HG03066 (cell line): ENCODE measurements around the gene MYRIP.

Source experiments
- ATAC-seq: cut with Tn5 transposase; IDR thresholded peaks from one replicate; pipeline ENCODE4 v1.9.1; 2021; ENCODE audit warnings: low read depth; ENCODE audit not compliant: unreplicated experiment

MYRIP gene

GRCh38 chr3:40304352-40304751, 494.9 kb downstream of the MYRIP start:
- ATAC-seq, result no peak

- no peak for ATAC-seq
Measured at GRCh38 chr3:40306336-40306735, 496.9 kb downstream of the MYRIP start.

- no peak for ATAC-seq
Measured at GRCh38 chr3:40307176-40307575, 497.8 kb downstream of the MYRIP start.

- ATAC-seq, result peak; percentile 2
Measured at GRCh38 chr3:40308725-40309417, 499.5 kb downstream of the MYRIP start.

GRCh38 chr3:40309418-40309924, 500.1 kb downstream of the MYRIP start, which contains the start of gene EIF1B:
Gene EIF1B (plus strand): TSS chr3:40309707. CDS start chr3:40309942, 235 bp downstream.
- ATAC-seq, result peak; percentile 95
